GM18505 (cell line): ENCODE results near the gene HELT.
"Not testable (repeated sequence)": the region's sequence is repeated elsewhere in the genome, so short reads cannot be mapped to it uniquely, and the experiment has no call there.

Source experiments
- ATAC-seq: cut with Tn5 transposase; IDR thresholded peaks from one replicate; pipeline ENCODE4 v1.9.1; 2021; ENCODE audit not compliant: unreplicated experiment
- POLR2A ChIP-seq: IDR thresholded peaks from 4 replicates; pipeline ENCODE4 v1.6.1; 2011; ENCODE audit warnings: borderline replicate concordance; ENCODE audit not compliant: insufficient read depth, insufficient read length; ENCODE audit errors: extremely low read depth

Gene HELT

GRCh38 chr4:185036842-185037241, 18.6 kb downstream of the HELT start:
- no peak for ATAC-seq
- no peak for TF ChIP-seq POLR2A

- no peak for TF ChIP-seq POLR2A
- no peak for ATAC-seq
These were observed 21.4 kb downstream of the HELT start for GRCh38 chr4:185039508-185040273.

- no peak for ATAC-seq
- TF ChIP-seq POLR2A, result no peak
These were observed 22.2 kb downstream of the HELT start for GRCh38 chr4:185040523-185040922.

- not testable (repeated sequence) for ATAC-seq
These were observed 32.0 kb downstream of the HELT start for GRCh38 chr4:185050286-185050685.

- not testable (repeated sequence) for ATAC-seq
These were observed 33.0 kb downstream of the HELT start for GRCh38 chr4:185051283-185051682.

GRCh38 chr4:185053746-185054145, 35.5 kb downstream of the HELT start:
- ATAC-seq, result no peak
- TF ChIP-seq POLR2A, result no peak

GRCh38 chr4:185054272-185054671, 36.0 kb downstream of the HELT start:
- TF ChIP-seq POLR2A, result no peak
- ATAC-seq, result no peak

GRCh38 chr4:185054886-185055285, 36.6 kb downstream of the HELT start:
- ATAC-seq, result no peak
- TF ChIP-seq POLR2A, result no peak

- TF ChIP-seq POLR2A, result no peak
- no peak for ATAC-seq
These were observed 43.3 kb downstream of the HELT start for GRCh38 chr4:185061610-185062009.

- no peak for ATAC-seq
- no peak for TF ChIP-seq POLR2A
These were observed 44.3 kb downstream of the HELT start for GRCh38 chr4:185062606-185063005.

- ATAC-seq, result no peak
- TF ChIP-seq POLR2A, result no peak
These were observed 47.9 kb downstream of the HELT start for GRCh38 chr4:185066179-185066578.

GRCh38 chr4:185068837-185069236, 50.5 kb downstream of the HELT start:
- ATAC-seq, result no peak
- TF ChIP-seq POLR2A, result no peak
